HG02852 (cell line): ENCODE results near the gene ELK1.

ENCODE experiments used
- ATAC-seq: cut with Tn5 transposase; IDR thresholded peaks from one replicate; pipeline ENCODE4 v1.9.1; 2021; ENCODE audit warnings: mild to moderate bottlenecking, moderate library complexity; ENCODE audit not compliant: unreplicated experiment

The ELK1 gene

DNA sequence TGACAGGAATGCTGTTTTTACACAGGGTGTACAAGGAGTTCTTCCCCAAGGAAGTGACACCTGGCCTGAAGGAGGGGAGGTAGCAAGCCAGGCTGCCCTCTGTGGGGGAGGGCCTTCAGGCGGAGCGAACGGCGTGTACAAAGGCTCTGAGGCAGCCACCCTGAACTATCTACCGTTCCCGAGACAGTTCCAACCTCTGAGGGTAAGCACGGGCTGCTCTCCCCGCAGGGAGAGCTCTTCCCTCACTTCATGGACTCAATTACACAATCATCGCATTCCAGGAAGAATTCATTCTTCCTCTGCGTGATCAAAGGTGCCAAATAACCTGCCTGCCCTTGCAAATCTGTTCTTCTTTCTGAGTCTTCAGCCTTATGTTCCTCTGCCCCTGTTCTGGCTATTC lies 4.8 kb downstream of the ELK1 start:
- ATAC-seq = no peak

GRCh38 chrX:47644557-47645091 lies 5.7 kb downstream of the ELK1 start:
- no peak for ATAC-seq

DNA sequence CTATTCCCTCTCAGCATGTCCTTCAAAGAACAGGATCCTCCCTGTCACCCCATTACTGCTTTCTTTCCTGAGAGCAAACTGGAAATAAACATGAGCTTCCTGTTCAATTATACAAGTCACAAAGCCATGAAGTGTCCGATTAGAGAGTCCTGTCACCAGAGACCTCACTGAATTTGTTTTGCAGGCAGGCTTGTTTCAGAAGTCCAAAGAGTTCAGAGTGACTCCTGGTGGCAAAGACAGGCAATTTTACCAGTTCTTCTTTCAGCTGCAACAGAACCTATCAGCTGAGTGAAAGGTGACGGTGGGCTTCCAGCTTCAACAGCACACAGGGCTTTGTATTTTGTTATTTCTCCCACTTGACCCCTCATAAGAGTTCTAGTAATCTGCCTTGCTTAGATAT lies 6.4 kb downstream of the ELK1 start:
- no peak for ATAC-seq

DNA sequence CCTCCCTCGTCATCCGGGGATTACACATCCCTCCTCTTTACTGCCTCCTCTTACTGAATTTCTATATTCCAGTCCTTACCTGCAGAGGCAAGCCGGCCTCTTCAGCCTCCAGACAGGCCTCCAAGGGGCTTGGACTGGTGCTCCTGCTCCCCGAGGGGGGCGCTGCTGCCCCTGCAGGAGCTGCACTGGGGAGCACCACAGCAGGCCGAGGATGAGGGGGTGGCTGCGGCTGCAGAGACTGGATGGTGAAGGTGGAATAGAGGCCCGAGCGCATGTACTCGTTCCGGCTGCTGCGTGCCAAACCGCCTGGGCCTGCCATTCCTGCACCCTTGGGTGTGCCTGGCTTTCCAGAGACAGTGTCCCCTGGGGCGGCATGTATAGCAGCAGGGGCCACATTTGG lies 11.5 kb downstream of the ELK1 start:
- no peak for ATAC-seq

DNA sequence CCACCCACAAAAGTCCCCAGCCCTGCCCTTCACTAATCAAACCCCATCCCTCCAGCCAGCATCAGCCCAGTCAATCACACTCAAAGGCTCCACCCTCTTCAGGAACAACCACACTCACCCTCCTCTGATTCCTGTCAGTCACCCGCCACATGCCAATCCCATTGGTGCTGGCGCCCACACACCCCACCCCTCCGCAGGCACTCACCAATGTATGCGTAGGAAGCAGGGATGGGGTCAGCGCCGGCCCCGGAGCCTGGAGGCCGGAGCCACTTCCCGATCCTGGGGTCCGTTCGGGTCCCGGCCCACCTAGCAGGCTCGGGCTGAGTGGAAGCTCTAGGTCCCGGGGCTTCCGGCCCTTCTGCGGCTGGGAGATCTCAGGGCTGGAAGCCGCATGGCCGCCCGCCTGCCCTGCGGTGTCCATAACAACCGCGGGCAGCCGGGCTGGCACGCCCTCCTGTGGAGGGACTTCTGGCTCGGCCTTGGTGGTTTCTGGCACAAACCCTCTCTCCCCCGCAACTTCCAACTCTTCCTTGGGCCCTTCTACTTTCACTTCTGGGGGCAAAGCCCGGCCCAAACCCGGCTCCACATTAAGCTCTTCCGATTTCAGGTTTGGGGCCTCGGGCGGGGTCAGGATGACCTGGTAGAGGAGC lies 12.7 kb downstream of the ELK1 start:
- peak; percentile 46 for ATAC-seq

DNA sequence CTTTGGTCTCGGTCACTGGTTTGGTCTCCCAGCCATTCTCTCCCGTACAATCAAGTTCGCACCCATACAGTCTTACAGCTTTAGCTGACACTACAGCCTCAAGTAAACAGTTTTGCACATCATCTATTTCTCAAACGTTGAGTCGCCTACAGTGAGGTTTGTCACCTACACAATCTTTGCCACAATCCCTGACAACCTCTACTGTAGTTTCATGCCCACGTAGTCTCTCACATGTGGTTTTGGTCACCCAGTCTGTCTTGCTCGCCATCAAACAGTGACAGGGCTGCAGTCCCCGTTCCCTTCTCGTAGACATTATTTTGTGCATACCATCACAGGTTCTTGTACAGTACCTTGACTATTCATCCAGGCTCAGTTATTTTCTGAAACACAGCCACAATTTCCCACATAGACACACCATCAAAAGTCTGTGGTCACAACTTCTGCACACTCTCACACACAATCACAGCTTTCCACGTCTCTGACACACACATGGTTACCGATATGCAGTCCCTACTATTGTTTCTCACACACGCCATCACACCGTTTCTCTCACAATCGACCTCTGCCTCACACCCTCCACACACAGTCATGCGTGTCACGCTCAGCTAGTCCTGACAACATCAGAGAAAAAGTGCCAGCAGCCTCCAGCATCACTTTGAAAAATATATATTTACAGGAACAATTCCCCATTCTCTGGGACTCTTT lies 15.3 kb downstream of the ELK1 start:
- ATAC-seq = no peak

- no peak for ATAC-seq
Observed at GRCh38 chrX:47633689-47634590, 16.4 kb downstream of the ELK1 start.

DNA sequence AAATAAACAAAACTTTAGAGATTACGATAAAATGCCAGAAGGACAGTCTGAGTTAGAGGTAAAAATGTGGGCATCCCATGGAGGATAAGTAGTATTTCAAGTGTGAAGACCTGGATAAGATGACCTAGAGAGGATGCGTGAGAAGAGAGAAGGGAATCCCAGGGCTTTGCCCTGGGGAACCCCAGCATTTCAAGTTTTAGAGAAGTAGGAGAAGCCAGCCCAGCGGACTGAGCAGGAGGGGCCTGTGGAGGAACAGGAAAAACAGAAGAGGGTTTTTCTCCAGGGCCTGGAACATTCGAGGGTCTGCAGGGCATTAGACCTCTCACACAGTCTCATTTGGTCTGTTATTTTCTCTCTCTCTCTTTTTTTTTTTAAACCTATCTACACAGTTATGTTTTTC lies 17.7 kb downstream of the ELK1 start:
- no peak for ATAC-seq

DNA sequence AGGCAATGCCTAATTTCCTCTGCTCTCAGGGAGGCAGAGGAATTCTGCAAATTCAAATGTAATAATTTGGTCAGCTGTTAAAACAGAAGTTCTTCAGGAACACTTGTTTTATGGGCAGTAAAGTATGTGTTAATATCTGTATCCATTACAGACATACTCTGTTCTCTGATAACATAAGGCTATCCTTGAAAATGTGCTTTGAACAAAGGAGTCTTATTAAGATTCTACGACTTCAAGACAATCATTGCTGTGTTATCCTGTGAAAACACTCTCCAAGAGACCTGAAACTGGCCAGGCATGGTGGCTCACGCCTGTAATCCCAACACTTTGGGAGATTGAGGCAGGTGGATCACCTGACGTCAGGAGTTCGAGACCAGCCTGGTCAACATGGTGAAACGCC lies 18.7 kb downstream of the ELK1 start:
- no peak for ATAC-seq

- ATAC-seq = no peak
Observed at GRCh38 chrX:47629419-47630200, 20.8 kb downstream of the ELK1 start, which contains the start of gene CFP. Gene CFP (minus strand): TSS chrX:47629930. CDS start chrX:47629844, 86 bp downstream.

- ATAC-seq = no peak
Observed at GRCh38 chrX:47628982-47629381, 21.4 kb downstream of the ELK1 start.

GRCh38 chrX:47625365-47625764 lies 25.0 kb downstream of the ELK1 start:
- ATAC-seq = no peak

- ATAC-seq = no peak
Observed at GRCh38 chrX:47623540-47624027, 26.8 kb downstream of the ELK1 start.

DNA sequence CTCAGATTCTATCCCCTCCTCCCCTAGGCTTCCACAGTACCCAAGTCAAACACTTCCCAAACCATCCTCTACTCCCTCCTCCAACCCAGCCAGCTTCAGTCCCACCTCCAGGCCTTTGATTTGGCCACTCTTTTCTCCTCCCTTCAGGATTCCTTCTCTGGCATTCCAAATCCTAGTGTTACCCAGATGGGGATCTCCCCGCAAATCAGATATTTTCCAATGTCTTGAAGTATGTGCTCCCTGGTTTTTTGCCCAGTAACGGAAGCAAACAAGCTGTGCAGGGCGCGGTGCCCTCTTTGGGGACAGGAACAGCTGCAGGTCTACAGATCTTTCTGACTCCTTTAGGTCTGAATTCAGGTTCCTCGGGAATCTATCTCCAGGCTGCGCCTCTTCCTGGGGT lies 28.5 kb downstream of the ELK1 start:
- no peak for ATAC-seq

- no peak for ATAC-seq
Observed at GRCh38 chrX:47620303-47620685, 30.1 kb downstream of the ELK1 start.

- no peak for ATAC-seq
Observed at GRCh38 chrX:47619486-47620302, 30.7 kb downstream of the ELK1 start, which contains the start of gene SYN1. Gene SYN1 (minus strand): TSS chrX:47619857. CDS start chrX:47619728, 129 bp downstream.

DNA sequence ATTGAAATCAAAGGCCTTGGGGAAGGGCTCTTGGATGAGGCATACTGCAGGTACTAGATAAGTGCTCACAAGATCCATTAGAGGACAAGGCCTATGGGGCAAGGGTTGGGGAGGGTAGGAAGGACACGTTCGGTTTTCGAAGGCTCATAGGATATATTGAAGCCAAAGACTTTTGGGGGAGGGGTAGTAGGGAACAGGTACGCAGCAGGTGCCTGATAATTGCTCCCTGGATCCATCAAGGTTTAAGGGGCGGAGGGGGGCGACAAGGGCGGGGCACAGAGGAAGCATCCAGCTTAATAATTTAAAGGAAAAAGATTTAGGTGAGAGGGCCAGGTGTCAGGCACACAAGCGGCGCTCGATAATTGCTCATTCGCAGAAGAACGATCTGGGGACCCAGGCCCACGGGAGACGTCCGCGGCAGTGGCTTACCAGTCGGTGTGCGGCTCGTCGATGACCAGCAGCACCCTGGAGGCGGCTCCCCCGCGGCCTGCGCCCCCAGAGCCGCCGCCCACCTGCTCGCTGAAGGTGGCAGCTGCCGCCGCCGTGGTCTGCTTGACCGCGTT lies 31.4 kb downstream of the ELK1 start:
- no peak for ATAC-seq

GRCh38 chrX:47614618-47615017 lies 35.7 kb downstream of the ELK1 start:
- no peak for ATAC-seq

DNA sequence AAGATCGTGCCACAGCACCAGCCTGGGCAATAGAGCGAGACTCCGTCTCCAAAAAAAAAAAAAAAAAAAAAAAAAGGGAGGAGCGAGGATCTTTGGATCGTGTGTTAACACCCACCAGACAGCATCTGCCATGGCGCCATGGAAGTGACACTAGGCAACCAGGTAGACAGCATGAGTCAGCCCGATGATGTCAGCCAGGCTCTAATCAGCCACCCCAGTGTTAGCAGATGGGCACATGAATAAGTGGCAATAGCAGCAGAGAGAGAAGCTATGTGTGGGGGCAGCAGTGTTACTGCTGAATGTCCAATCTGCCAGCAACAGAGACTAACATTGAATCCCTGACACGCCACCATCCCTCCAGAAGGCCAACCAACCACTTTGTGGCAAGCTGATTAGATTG lies 37.3 kb downstream of the ELK1 start:
- ATAC-seq = no peak
